CD14-positive monocyte (primary cell): ENCODE results near the gene CD300C. TPM values are rescaled to one million over a fixed set of nuclear protein-coding genes. Genes with fewer than 3 reads are reported as not detected.

Experiments used
- DNase-seq, 3 donors: peaks; one replicate each; pipeline ENCODE4 v3.0.0-alpha.2; 2011 to 2022
- H2AFZ ChIP-seq: 2 replicates; pipeline ENCODE4 v1.6.0; 2012; ENCODE audit warnings: mild to moderate bottlenecking, low read depth, low read length, inconsistent platforms; ENCODE audit not compliant: insufficient read depth, poor library complexity, severe bottlenecking
- H3K27ac ChIP-seq, 2 donors: 1 replicate in 1 of 2; 2 replicates in 1 of 2; pipeline ENCODE4 v1.5.1; 2012 to 2013; ENCODE audit warnings: low read length in 2 of 2, control low read depth in 1 of 2, inconsistent platforms in 1 of 2, low read depth in 1 of 2, mild to moderate bottlenecking in 1 of 2
- H3K27me3 ChIP-seq, 2 donors: one replicate each; pipeline versions ENCODE4 v1.6.0 to v1.6.1; 2011 to 2013; ENCODE audit warnings: low read length in 2 of 2; ENCODE audit not compliant: control insufficient read depth in 2 of 2, insufficient read depth in 2 of 2
- H3K36me3 ChIP-seq, 2 donors: replicated peaks in 1 of 2; 1 replicate in 1 of 2; 2 replicates in 1 of 2; pipeline versions ENCODE4 v1.5.1 to v1.6.1; 2012 to 2013; ENCODE audit warnings: low read length in 2 of 2, control low read depth in 1 of 2, inconsistent platforms in 1 of 2, mild to moderate bottlenecking in 1 of 2; ENCODE audit not compliant: insufficient read depth in 2 of 2, control insufficient read depth in 1 of 2
- H3K4me1 ChIP-seq, 2 donors: 1 replicate in 1 of 2; 2 replicates in 1 of 2; pipeline versions ENCODE4 v1.5.1 to v1.6.1; 2012 to 2013; ENCODE audit warnings: low read length in 2 of 2, control low read depth in 1 of 2, inconsistent platforms in 1 of 2, mild to moderate bottlenecking in 1 of 2, moderate library complexity in 1 of 2; ENCODE audit not compliant: insufficient read depth in 2 of 2, control insufficient read depth in 1 of 2
- H3K4me2 ChIP-seq: replicated peaks from 2 replicates; pipeline ENCODE3; 2012; ENCODE audit warnings: low read length, moderate library complexity, mild to moderate bottlenecking; ENCODE audit not compliant: poor library complexity, severe bottlenecking; ENCODE audit errors: extremely low read depth
- H3K4me3 ChIP-seq, 3 experiments: fragments of 200-600 bp in 1 of 3; sonication (generic) in 1 of 3; replicated peaks in 1 of 3; 1 replicate in 2 of 3; 2 replicates in 1 of 3; pipeline ENCODE4 v1.5.1; 2011 to 2013; ENCODE audit warnings: low read length in 3 of 3, mild to moderate bottlenecking in 3 of 3, control low read depth in 2 of 3, low read depth in 2 of 3, inconsistent platforms in 1 of 3, moderate library complexity in 1 of 3
- H3K79me2 ChIP-seq: 2 replicates; pipeline ENCODE4 v1.6.0; 2012; ENCODE audit warnings: mild to moderate bottlenecking, control low read depth, inconsistent platforms, low read length, moderate library complexity; ENCODE audit not compliant: insufficient read depth
- H3K9ac ChIP-seq: 2 replicates; pipeline ENCODE4 v1.6.0; 2017; ENCODE audit warnings: low read length, mild to moderate bottlenecking; ENCODE audit not compliant: insufficient read depth, poor library complexity, severe bottlenecking
- H3K9me3 ChIP-seq, 2 donors: replicated peaks in 1 of 2; 1 replicate in 1 of 2; 2 replicates in 1 of 2; pipeline versions ENCODE4 v1.5.1 to v1.6.1; 2012 to 2013; ENCODE audit warnings: low read length in 2 of 2, control low read depth in 1 of 2; ENCODE audit not compliant: control insufficient read depth in 1 of 2, insufficient read depth in 1 of 2
- H4K20me1 ChIP-seq: 2 replicates; pipeline ENCODE4 v1.6.0; 2012; ENCODE audit warnings: mild to moderate bottlenecking, low read length, control low read depth, moderate library complexity; ENCODE audit not compliant: insufficient read depth
- H3K27ac Mint-ChIP-seq, 7 donors: one replicate each; pipeline ENCODE4 v1.8.0; 2020; ENCODE audit warnings: mild to moderate bottlenecking in 7 of 7, mixed read lengths in 7 of 7, moderate library complexity in 6 of 7, inconsistent platforms in 2 of 7
- H3K27me3 Mint-ChIP-seq, 3 donors: one replicate each; pipeline ENCODE4 v1.8.0; 2021 to 2022; ENCODE audit warnings: low read depth in 3 of 3, mild to moderate bottlenecking in 3 of 3, mixed read lengths in 3 of 3, moderate library complexity in 3 of 3, inconsistent platforms in 1 of 3
- H3K36me3 Mint-ChIP-seq, 2 donors: one replicate each; pipeline ENCODE4 v1.8.0; 2020; ENCODE audit warnings: mixed read lengths in 2 of 2, inconsistent platforms in 1 of 2, mild to moderate bottlenecking in 1 of 2
- H3K4me1 Mint-ChIP-seq: one replicate; pipeline ENCODE4 v1.8.0; 2020; ENCODE audit warnings: mild to moderate bottlenecking, mixed read lengths
- H3K4me3 Mint-ChIP-seq, 2 donors: one replicate each; pipeline ENCODE4 v1.8.0; 2020; ENCODE audit warnings: mild to moderate bottlenecking in 2 of 2, mixed read lengths in 2 of 2, moderate library complexity in 1 of 2
- H3K9me3 Mint-ChIP-seq, 7 donors: one replicate each; pipeline ENCODE4 v1.8.0; 2020 to 2022; ENCODE audit warnings: mixed read lengths in 7 of 7, mild to moderate bottlenecking in 6 of 7, moderate library complexity in 6 of 7, inconsistent platforms in 2 of 7
- CTCF ChIP-seq: fragments of 200-600 bp; IDR thresholded peaks from one replicate; pipeline ENCODE4 v1.8.0; 2022; ENCODE audit warnings: antibody characterized with exemption, mild to moderate bottlenecking
- WGBS: methylation state at CpG from one replicate; pipeline ENCODE4 v1.1.5; 2013; ENCODE audit warnings: missing lambda C conversion rate; ENCODE audit not compliant: insufficient coverage; 5-methylcytosine and 5-hydroxymethylcytosine counted together
- intact Hi-C, 2 donors: fragments of 100-400 bp; cut with micrococcal nuclease; formaldehyde crosslinking; loops; one replicate each; pipeline versions ENCODE4 v1.15.0 to v1.15.1; 2023
- polyA plus RNA-seq, 3 donors: library from polyadenylated mRNA; depleted of rRNA in 1 of 3; unstranded in 2 of 3; stranded (reverse) in 1 of 3; fragments of 300-500 nt in 2 of 3; fragments of >200 nt in 1 of 3; fragmentation: Illumina TruSeq in 2 of 3; gene quantifications; 1 replicate in 2 of 3; 2 replicates in 1 of 3; pipeline ENCODE4 v1.2.3, GENCODE V29; 2012 to 2021

CD300C gene
- polyA plus RNA-seq, 3 donors = 68.3 to 141 (median 93.1) TPM

GRCh38 chr17:74514632-74515334, 31.1 kb downstream of the CD300C start:
- Histone ChIP-seq H3K9me3 (peaks cover 0 to 5% of the 10 kb centered on the region in 2 donors), H3K4me2 (no peak overlapping the region), H3K4me3 (no peak overlapping the region), H3K79me2 (peaks cover 3% of the 10 kb centered on the region), H4K20me1 (no peaks in the 10 kb centered on the region), H3K27ac (peak overlapping the region; percentile 77 to 97), H3K36me3 (no peaks in the 10 kb centered on the region), H3K4me1 (peaks cover 28 to 44% of the 10 kb centered on the region in 2 donors), H3K9ac (no peak overlapping the region), H3K27me3 (no peaks in the 10 kb centered on the region), H2AFZ (no peak overlapping the region)
- intact Hi-C loops = loop anchor here (2.0 kb wide), 2 partner anchors 18 to 54 kb away; no protein-coding TSS in a partner anchor
- Mint-ChIP-seq H3K4me3 (no peak overlapping the region), H3K27ac (peak overlapping the region; percentile 97 to 100 (median 99)), H3K36me3 (peaks cover 44 to 45% of the 10 kb centered on the region in 2 donors), H3K4me1 (peaks cover 48% of the 10 kb centered on the region), H3K9me3 (peaks cover 14 to 29% (median 22%) of the 10 kb centered on the region in 7 donors), H3K27me3 (peaks cover 0 to 20% (median 9%) of the 10 kb centered on the region in 3 donors)
- 100% methylated on average over 9 of the region's 10 CpGs for WGBS
- no peak for TF ChIP-seq CTCF
- peak in 1 of 3 donors; percentile 86 for DNase-seq

- Histone ChIP-seq H3K27me3 (no peaks in the 10 kb centered on the region), H3K4me2 (no peak overlapping the region), H3K79me2 (no peaks in the 10 kb centered on the region), H3K9me3 (peaks cover 0 to 5% of the 10 kb centered on the region in 2 donors), H3K27ac (peak overlapping the region; percentile 77 to 97), H3K4me3 (no peak overlapping the region), H3K4me1 (peaks cover 21 to 37% of the 10 kb centered on the region in 2 donors), H3K9ac (no peak overlapping the region), H3K36me3 (no peaks in the 10 kb centered on the region), H4K20me1 (no peaks in the 10 kb centered on the region), H2AFZ (no peak overlapping the region)
- peaks cover 14 to 25% (median 22%) of the 10 kb centered on the region in 7 donors for H3K9me3 Mint-ChIP-seq
- WGBS = 76% methylated on average over 3 of the region's 3 CpGs
- no peak for TF ChIP-seq CTCF
- H3K36me3 Mint-ChIP-seq = peaks cover 42 to 44% of the 10 kb centered on the region in 2 donors
- H3K27me3 Mint-ChIP-seq = peaks cover 0 to 20% (median 9%) of the 10 kb centered on the region in 3 donors
- intact Hi-C loops = loop anchor here (2.0 kb wide), 3 partner anchors 19 to 127 kb away; no protein-coding TSS in a partner anchor
- peak overlapping the region; percentile 97 to 100 (median 99) for H3K27ac Mint-ChIP-seq
- peak overlapping the region in 1 of 2 donors; percentile 0 for H3K4me3 Mint-ChIP-seq
- DNase-seq = peak; percentile 39 to 93 (median 84)
- peaks cover 42% of the 10 kb centered on the region for H3K4me1 Mint-ChIP-seq
Measured at GRCh38 chr17:74513987-74514631, 31.8 kb downstream of the CD300C start.
